ENCODE results near the gene ZNF182.
"Not testable (repeated sequence)": the region's sequence is repeated elsewhere in the genome, so short reads cannot be mapped to it uniquely, and the experiment has no call there.

- TF ChIP-seq ZNF384 (IDR thresholded peaks at IDR 0.05; ENCODE audit: low read depth, low read length); CTCF (IDR thresholded peaks at IDR 0.05 in 2 of 3, conservative IDR thresholded peaks at IDR 0.05 in 1 of 3; ENCODE audit: insufficient read depth in 2 of 3, low read depth in 1 of 3, low read length in 3 of 3); NONO (IDR thresholded peaks at IDR 0.05; ENCODE audit: low read depth in 2 of 2, low read length in 1 of 2); FOXA1 (IDR thresholded peaks at IDR 0.05; ENCODE audit: borderline replicate concordance): not testable (repeated sequence)
Observed at GRCh38 chrX:48027545-48027944, 23.8 kb upstream of the ZNF182 start.

Data from K562 (cell line).